HL-60 (cell line): Measurements from ENCODE around the gene ZG16B.

Experiments
- DNase-seq, 2 experiments: peaks; one replicate each; pipeline ENCODE4 v3.0.0-alpha.2; 2010 to 2020; ENCODE audit warnings: low read depth in 1 of 2, low spot score in 1 of 2
- H3K27ac ChIP-seq: fragments of 250-450 bp; sonication (Bioruptor Pico); replicated peaks from 2 replicates; pipeline ENCODE4 v1.5.1; 2020; ENCODE audit warnings: mild to moderate bottlenecking, moderate library complexity
- H3K27me3 ChIP-seq: fragments of 250-450 bp; sonication (Bioruptor Pico); 2 replicates; pipeline ENCODE4 v1.5.1; 2021; ENCODE audit warnings: mild to moderate bottlenecking, moderate library complexity; ENCODE audit not compliant: insufficient read depth, poor library complexity, severe bottlenecking
- H3K4me3 ChIP-seq: replicated peaks from 2 replicates; pipeline ENCODE4 v1.5.1; 2011; ENCODE audit warnings: mild to moderate bottlenecking, control low read depth, low read length; ENCODE audit not compliant: insufficient read depth
- GABPA ChIP-seq: IDR thresholded peaks from 2 replicates; pipeline ENCODE4 v1.6.1; 2012; ENCODE audit warnings: low read depth
- POLR2AphosphoS5 ChIP-seq: IDR thresholded peaks from 2 replicates; pipeline ENCODE4 v1.6.1; 2012; ENCODE audit warnings: low read depth
- SPI1 ChIP-seq: IDR thresholded peaks from 2 replicates; pipeline ENCODE4 v1.6.1; 2012; ENCODE audit warnings: low read depth, mild to moderate bottlenecking, borderline replicate concordance
- TF ChIP-seq, protein P1 (sequence below): IDR thresholded peaks from one replicate; pipeline ENCODE4 v1.5.1; 2011; ENCODE audit warnings: low read length, control low read depth, inconsistent platforms; ENCODE audit not compliant: insufficient read depth
- TF ChIP-seq, protein P2 (sequence below): IDR thresholded peaks from 2 replicates; pipeline ENCODE4 v1.6.1; 2012; ENCODE audit warnings: low read depth; ENCODE audit not compliant: insufficient replicate concordance

ZG16B gene

DNA sequence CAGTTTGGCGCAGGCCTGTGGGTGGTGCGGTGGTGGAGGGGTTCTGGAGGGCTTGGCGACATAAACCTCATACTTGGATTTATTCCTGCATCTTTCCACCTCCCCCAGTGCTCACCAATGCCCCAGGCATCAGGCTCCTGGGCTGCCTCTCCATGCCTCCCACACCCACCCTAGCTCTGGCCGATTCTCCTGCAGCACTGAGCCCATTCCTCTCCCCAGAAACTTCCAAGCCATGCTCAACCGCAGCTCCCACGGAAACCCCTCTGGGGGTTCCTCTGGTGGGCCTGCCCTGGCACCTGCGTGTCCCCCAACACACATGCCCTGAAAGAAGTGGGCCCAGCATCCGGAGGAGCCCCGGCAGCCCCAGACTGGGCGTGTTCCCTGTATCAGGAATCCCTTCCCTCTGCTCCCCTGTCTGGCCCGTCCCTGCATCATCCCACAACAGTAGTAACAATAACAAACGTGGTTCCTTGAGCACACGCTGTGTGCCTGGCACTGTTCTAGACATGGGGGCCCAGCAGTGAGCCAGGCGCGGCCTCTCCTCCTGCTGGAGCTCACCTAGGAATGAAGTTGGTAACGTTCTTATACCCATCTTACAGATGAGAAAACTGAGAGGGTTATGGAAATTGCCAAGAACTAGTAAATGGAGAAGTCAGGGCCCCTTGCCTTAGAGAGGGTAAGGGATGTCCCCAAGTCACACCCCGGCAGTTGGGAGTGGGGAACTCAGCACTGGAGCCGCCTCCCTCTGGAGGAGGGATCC is 10.7 kb upstream of the ZG16B start:
- H3K4me3 ChIP-seq: no peak overlapping the region
- no peak overlapping the region for H3K27ac ChIP-seq
- TF ChIP-seq POLR2AphosphoS5 (no peak), SPI1 (no peak), GABPA (no peak)
- TF ChIP-seq, protein P1, sequence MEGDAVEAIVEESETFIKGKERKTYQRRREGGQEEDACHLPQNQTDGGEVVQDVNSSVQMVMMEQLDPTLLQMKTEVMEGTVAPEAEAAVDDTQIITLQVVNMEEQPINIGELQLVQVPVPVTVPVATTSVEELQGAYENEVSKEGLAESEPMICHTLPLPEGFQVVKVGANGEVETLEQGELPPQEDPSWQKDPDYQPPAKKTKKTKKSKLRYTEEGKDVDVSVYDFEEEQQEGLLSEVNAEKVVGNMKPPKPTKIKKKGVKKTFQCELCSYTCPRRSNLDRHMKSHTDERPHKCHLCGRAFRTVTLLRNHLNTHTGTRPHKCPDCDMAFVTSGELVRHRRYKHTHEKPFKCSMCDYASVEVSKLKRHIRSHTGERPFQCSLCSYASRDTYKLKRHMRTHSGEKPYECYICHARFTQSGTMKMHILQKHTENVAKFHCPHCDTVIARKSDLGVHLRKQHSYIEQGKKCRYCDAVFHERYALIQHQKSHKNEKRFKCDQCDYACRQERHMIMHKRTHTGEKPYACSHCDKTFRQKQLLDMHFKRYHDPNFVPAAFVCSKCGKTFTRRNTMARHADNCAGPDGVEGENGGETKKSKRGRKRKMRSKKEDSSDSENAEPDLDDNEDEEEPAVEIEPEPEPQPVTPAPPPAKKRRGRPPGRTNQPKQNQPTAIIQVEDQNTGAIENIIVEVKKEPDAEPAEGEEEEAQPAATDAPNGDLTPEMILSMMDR: no peak
- TF ChIP-seq, protein P2, sequence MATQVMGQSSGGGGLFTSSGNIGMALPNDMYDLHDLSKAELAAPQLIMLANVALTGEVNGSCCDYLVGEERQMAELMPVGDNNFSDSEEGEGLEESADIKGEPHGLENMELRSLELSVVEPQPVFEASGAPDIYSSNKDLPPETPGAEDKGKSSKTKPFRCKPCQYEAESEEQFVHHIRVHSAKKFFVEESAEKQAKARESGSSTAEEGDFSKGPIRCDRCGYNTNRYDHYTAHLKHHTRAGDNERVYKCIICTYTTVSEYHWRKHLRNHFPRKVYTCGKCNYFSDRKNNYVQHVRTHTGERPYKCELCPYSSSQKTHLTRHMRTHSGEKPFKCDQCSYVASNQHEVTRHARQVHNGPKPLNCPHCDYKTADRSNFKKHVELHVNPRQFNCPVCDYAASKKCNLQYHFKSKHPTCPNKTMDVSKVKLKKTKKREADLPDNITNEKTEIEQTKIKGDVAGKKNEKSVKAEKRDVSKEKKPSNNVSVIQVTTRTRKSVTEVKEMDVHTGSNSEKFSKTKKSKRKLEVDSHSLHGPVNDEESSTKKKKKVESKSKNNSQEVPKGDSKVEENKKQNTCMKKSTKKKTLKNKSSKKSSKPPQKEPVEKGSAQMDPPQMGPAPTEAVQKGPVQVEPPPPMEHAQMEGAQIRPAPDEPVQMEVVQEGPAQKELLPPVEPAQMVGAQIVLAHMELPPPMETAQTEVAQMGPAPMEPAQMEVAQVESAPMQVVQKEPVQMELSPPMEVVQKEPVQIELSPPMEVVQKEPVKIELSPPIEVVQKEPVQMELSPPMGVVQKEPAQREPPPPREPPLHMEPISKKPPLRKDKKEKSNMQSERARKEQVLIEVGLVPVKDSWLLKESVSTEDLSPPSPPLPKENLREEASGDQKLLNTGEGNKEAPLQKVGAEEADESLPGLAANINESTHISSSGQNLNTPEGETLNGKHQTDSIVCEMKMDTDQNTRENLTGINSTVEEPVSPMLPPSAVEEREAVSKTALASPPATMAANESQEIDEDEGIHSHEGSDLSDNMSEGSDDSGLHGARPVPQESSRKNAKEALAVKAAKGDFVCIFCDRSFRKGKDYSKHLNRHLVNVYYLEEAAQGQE: no peak
- no peaks in the 10 kb centered on the region for H3K27me3 ChIP-seq
- DNase-seq: no peak

DNA sequence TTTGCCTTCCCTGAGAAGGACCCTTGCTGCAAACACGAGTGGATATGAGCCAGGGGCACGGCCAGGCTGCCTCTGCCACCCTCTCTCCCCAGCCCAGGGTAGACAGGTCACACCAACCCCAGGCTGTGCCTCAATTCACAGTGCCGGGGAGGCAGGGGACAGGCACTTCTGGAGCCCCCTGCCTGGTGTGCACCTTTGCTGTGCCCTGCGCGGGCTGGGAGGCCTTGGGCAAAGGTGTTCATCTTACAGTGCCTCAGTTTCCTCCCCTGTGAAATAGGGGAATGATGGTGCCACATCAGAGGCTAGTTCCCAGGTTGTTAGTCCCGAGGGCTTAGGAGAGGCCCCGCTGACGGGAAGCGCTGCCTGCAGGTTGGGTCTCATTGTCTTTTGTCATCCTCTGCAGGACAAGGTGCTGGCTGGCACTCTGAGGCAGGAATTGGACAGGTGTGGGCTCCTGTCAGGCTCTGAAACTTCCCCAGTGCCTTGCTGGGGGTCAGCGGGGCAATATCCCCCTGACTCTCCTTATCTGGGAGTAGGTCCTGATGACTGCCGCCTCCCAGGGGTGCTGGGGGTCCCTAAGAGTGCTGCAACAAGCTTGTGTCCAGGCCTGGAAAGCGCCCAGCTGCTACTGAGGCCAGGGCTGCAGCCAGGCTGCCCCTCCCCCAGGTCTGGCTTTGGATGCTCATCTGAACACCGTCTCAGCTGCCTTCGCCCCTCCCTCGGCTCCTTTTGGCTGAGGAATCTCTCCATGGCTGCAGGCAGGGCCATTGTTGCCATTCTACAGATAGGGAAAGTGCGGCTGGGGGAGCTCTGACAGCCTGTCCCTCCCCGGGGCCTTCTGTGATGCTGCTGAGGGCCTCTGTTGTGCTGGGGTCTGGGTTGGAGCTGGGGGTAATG is 9.9 kb upstream of the ZG16B start:
- no peak overlapping the region for H3K27ac ChIP-seq
- DNase-seq: no peak
- TF ChIP-seq SPI1: no peak
- no peak for TF ChIP-seq GABPA
- TF ChIP-seq, protein P1: no peak
- TF ChIP-seq, protein P2: no peak
- TF ChIP-seq POLR2AphosphoS5: no peak
- no peak overlapping the region for H3K4me3 ChIP-seq
- H3K27me3 ChIP-seq: no peaks in the 10 kb centered on the region

DNA sequence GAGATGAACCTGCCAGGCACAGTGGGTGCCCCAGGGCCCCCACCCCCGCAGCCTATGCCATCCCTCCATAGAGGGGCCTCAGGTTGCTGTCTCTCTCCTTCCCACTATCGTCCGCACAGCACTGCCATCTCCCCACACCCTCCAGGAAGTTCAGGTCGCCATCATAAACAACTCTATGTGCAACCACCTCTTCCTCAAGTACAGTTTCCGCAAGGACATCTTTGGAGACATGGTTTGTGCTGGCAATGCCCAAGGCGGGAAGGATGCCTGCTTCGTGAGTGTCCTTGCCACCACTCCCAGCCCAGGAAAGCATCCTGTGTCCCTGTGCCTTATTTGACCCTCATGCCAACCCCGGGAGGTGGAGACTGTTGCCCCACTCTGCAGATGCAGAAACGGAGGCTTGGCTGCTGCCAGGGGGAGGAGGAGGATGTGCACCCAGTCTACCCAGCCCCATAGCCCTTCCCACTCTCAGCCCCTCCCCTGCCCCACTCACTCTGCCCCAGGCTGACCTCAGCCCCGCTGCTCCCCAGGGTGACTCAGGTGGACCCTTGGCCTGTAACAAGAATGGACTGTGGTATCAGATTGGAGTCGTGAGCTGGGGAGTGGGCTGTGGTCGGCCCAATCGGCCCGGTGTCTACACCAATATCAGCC is 9.1 kb upstream of the ZG16B start:
- H3K4me3 ChIP-seq: no peak overlapping the region
- no peak overlapping the region for H3K27ac ChIP-seq
- no peaks in the 10 kb centered on the region for H3K27me3 ChIP-seq
- no peak for DNase-seq
- TF ChIP-seq POLR2AphosphoS5 (no peak), SPI1 (no peak), GABPA (no peak)
- TF ChIP-seq, protein P1: no peak
- TF ChIP-seq, protein P2: no peak
